ENCODE measurements around the gene DLGAP5.

DNA sequence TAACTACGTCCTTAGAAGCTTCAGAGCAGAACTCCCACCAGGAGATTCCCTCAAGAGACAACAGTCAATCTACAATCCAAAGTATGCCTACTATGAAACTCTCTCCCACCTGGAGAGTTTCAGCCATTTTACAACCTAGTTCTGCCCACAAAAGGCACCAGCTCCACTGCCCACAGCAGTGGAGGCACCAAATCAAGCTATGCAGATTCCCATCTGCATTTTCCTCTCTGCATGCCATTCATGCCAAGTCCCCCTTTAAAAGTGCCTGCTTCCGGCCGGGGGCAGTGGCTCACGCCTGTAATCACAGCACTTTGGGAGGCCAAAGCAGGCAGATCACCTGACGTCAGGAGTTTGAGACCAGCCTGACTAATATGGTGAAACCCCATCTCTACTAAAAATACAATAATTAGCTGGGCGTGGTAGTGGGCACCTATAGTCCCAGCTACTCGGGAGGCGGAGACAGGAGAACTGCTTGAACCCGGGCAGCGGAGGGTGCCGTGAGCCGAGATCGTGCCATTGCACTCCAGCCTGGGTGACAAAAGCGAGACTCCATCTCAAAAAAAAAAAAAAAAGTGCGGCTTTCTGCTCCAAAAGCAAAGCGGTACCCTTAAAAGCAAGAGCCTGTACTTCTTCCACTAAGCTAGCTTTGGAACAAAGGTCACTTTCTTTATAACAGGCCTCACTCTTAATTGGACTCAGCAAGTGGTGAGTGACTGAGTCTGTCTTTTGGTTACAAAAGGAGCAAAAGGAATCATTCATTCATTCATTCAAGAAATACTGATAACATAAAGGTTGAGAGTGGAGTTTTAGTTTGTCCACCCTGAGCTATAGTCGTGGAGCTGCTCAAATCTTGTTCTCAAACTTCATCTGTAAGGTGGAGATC lies 10.1 kb upstream of the DLGAP5 start:
- TF ChIP-seq, protein P1, sequence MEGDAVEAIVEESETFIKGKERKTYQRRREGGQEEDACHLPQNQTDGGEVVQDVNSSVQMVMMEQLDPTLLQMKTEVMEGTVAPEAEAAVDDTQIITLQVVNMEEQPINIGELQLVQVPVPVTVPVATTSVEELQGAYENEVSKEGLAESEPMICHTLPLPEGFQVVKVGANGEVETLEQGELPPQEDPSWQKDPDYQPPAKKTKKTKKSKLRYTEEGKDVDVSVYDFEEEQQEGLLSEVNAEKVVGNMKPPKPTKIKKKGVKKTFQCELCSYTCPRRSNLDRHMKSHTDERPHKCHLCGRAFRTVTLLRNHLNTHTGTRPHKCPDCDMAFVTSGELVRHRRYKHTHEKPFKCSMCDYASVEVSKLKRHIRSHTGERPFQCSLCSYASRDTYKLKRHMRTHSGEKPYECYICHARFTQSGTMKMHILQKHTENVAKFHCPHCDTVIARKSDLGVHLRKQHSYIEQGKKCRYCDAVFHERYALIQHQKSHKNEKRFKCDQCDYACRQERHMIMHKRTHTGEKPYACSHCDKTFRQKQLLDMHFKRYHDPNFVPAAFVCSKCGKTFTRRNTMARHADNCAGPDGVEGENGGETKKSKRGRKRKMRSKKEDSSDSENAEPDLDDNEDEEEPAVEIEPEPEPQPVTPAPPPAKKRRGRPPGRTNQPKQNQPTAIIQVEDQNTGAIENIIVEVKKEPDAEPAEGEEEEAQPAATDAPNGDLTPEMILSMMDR (conservative IDR thresholded peaks at IDR 0.05): no peak
- TF ChIP-seq ZFX (IDR thresholded peaks at IDR 0.05): no peak
